Ammon's horn (tissue), 1 donor: ENCODE results near the gene SLC49A3.

Source experiments
- DNase-seq: peaks from one replicate; pipeline ENCODE4 v3.0.0-alpha.2; 2016; ENCODE audit warnings: low spot score

The SLC49A3 gene

DNA sequence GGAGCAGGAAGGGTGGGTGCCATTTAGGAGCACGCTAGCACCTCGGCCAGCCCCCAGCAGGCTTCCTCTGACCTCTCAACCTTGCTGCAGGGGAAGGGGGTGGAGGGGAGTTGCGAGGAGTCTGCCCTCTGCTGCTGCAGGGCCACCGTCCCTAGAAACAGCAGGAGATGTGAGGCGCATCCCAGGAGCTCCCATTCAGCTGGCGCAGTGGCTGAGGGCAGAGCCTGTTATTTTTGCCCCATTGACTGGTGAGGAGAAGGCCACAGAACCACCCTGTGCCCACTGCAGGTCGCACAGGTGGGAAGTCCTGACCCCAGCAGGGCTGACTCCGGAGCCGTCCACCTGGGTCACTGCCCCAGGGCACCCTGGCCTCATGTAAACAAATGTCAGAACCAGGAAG, 55.5 kb downstream of the SLC49A3 start:
- DNase-seq, result no peak

DNA sequence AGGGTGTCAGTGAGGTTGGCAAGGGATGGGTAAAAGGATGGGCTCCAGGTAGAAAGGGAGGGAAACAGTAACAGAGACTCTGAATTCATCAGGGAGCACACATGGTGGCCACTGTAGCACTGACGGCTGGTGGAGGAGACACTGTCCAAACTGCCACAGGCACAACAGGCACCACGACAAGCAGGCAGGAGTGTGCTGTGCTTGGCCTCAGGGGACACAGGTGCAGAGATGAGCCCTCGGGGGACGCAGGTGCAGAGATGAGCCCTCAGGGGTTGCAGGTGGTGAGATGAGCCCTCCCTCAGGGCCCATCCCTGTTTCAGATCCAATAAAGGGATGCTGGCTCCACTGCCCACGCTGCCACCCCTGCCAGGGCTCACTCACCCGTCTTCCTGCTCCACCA, 56.0 kb downstream of the SLC49A3 start:
- DNase-seq, result no peak

DNA sequence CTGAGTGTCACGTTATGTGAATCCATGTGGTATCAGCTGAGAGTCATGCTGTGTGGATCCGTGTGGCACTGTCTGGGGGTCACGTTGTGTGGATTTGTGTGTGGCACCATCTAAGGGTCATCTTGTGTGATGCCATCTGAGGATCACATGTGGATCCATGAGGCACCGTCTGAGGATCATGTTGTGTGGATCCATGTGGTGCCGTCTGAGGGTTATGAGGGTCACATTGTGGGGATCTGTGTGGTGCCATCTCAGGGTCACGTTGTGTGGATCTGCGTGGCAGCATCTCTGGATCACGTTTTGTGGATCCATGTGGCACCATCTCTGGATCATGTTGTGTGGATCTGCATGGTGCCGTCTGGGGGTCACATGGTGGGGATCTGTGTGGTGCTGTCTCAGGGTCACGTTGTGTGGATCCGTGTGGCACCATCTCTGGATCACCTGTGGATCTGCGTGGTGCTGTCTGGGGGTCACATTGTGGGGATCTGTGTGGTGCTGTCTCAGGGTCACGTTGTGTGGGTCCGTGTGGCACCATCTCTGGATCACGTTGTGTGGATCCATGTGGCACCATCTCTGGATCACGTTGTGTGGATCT, 56.7 kb downstream of the SLC49A3 start:
- no peak for DNase-seq
